ENCODE data around the gene SLC26A6. TPM values are rescaled to one million over a fixed set of nuclear protein-coding genes. Genes with fewer than 3 reads are reported as not detected.

The SLC26A6 gene
- polyA plus RNA-seq, 4 donors, result 14.3 to 74.0 (median 30.4) TPM

- Histone ChIP-seq H3K36me3 (ENCODE audit: control insufficient read depth in 3 of 3, insufficient read depth in 2 of 3, low read depth in 1 of 3, low read length in 3 of 3) (no peaks in the 10 kb centered on the region), H3K4me3 (ENCODE audit: low read depth in 1 of 3, low read length in 3 of 3) (peak overlapping the region; percentile 29 to 65 (median 40)), H3K27me3 (ENCODE audit: control insufficient read depth in 3 of 3, insufficient read depth in 3 of 3, low read length in 3 of 3) (peaks cover 0 to 39% (median 8%) of the 10 kb centered on the region in 3 donors), H3K9me3 (ENCODE audit: control insufficient read depth in 2 of 2, insufficient read depth in 1 of 2, low read depth in 1 of 2, low read length in 1 of 2) (no peaks in the 10 kb centered on the region), H3K4me1 (ENCODE audit: control insufficient read depth in 3 of 3, insufficient read depth in 2 of 3, low read depth in 1 of 3, low read length in 2 of 3) (peaks cover 3 to 21% (median 8%) of the 10 kb centered on the region in 3 donors), H3K27ac (ENCODE audit: low read depth in 1 of 3, low read length in 2 of 3) (peak overlapping the region in 2 of 3 donors; percentile 83 to 88)
- FAIRE-seq (no peak), DNase-seq (peak; percentile 95 to 97)
- 1 to 2% (median 1%) methylated on average over 63 to 66 of the region's 66 CpGs for WGBS, 3 donors
These were observed 28.4 kb upstream of the SLC26A6 start for GRCh38 chr3:48663489-48664312.

- Histone ChIP-seq H3K36me3 (ENCODE audit: control insufficient read depth in 3 of 3, insufficient read depth in 2 of 3, low read depth in 1 of 3, low read length in 3 of 3) (no peaks in the 10 kb centered on the region), H3K27me3 (ENCODE audit: control insufficient read depth in 3 of 3, insufficient read depth in 3 of 3, low read length in 3 of 3) (peaks cover 0 to 40% (median 8%) of the 10 kb centered on the region in 3 donors), H3K4me1 (ENCODE audit: control insufficient read depth in 3 of 3, insufficient read depth in 2 of 3, low read depth in 1 of 3, low read length in 2 of 3) (peaks cover 3 to 21% (median 8%) of the 10 kb centered on the region in 3 donors), H3K4me3 (ENCODE audit: low read depth in 1 of 3, low read length in 3 of 3) (peak within 1 kb of the TSS; percentile 29 to 65 (median 40)), H3K27ac (ENCODE audit: low read depth in 1 of 3, low read length in 2 of 3) (peak within 1 kb of the TSS in 2 of 3 donors; percentile 83 to 88), H3K9me3 (ENCODE audit: control insufficient read depth in 2 of 2, insufficient read depth in 1 of 2, low read depth in 1 of 2, low read length in 1 of 2) (no peaks in the 10 kb centered on the region)
- peak; percentile 51 to 76 for DNase-seq
- no peak for FAIRE-seq
- 0 to 4% (median 2%) methylated on average over 40 to 52 of the region's 52 CpGs for WGBS, 3 donors
These were observed 27.7 kb upstream of the SLC26A6 start, which contains the start of gene CELSR3 for GRCh38 chr3:48662753-48663488. CELSR3 (minus strand) TSS chr3:48662886; CDS start chr3:48662634, 252 bp downstream.

GRCh38 chr3:48662145-48662752, 27.0 kb upstream of the SLC26A6 start:
- Histone ChIP-seq H3K27ac (ENCODE audit: low read depth in 1 of 3, low read length in 2 of 3) (peak overlapping the region in 1 of 3 donors; percentile 28), H3K4me3 (ENCODE audit: low read depth in 1 of 3, low read length in 3 of 3) (peak overlapping the region in 2 of 3 donors; percentile 19 to 40), H3K27me3 (ENCODE audit: control insufficient read depth in 3 of 3, insufficient read depth in 3 of 3, low read length in 3 of 3) (peaks cover 0 to 47% (median 8%) of the 10 kb centered on the region in 3 donors), H3K9me3 (ENCODE audit: control insufficient read depth in 2 of 2, insufficient read depth in 1 of 2, low read depth in 1 of 2, low read length in 1 of 2) (no peaks in the 10 kb centered on the region), H3K36me3 (ENCODE audit: control insufficient read depth in 3 of 3, insufficient read depth in 2 of 3, low read depth in 1 of 3, low read length in 3 of 3) (no peaks in the 10 kb centered on the region), H3K4me1 (ENCODE audit: control insufficient read depth in 3 of 3, insufficient read depth in 2 of 3, low read depth in 1 of 3, low read length in 2 of 3) (peaks cover 3 to 21% (median 8%) of the 10 kb centered on the region in 3 donors)
- no peak for DNase-seq
- WGBS, 3 donors, result 4 to 16% (median 13%) methylated on average over 24 to 46 of the region's 46 CpGs
- no peak for FAIRE-seq

- DNase-seq (peak; percentile 34 to 82), FAIRE-seq (no peak)
- peaks cover 3 to 24% (median 8%) of the 10 kb centered on the region in 3 donors for H3K4me1 ChIP-seq (ENCODE audit: control insufficient read depth in 3 of 3, insufficient read depth in 2 of 3, low read depth in 1 of 3, low read length in 2 of 3)
- peak overlapping the region in 1 of 3 donors; percentile 28 for H3K27ac ChIP-seq (ENCODE audit: low read depth in 1 of 3, low read length in 2 of 3)
- peak overlapping the region in 2 of 3 donors; percentile 28 to 39 for H3K4me3 ChIP-seq (ENCODE audit: low read depth in 1 of 3, low read length in 3 of 3)
- no peaks in the 10 kb centered on the region for H3K36me3 ChIP-seq (ENCODE audit: control insufficient read depth in 3 of 3, insufficient read depth in 2 of 3, low read depth in 1 of 3, low read length in 3 of 3)
- 2 to 6% (median 6%) methylated on average over 63 to 67 of the region's 67 CpGs for WGBS, 3 donors
- no peaks in the 10 kb centered on the region for H3K9me3 ChIP-seq (ENCODE audit: control insufficient read depth in 2 of 2, insufficient read depth in 1 of 2, low read depth in 1 of 2, low read length in 1 of 2)
- peaks cover 0 to 53% (median 8%) of the 10 kb centered on the region in 3 donors for H3K27me3 ChIP-seq (ENCODE audit: control insufficient read depth in 3 of 3, insufficient read depth in 3 of 3, low read length in 3 of 3)
These were observed 26.4 kb upstream of the SLC26A6 start for GRCh38 chr3:48661501-48662144.

- no peaks in the 10 kb centered on the region for H3K9me3 ChIP-seq (ENCODE audit: control insufficient read depth in 2 of 2, insufficient read depth in 1 of 2, low read depth in 1 of 2, low read length in 1 of 2)
- peaks cover 3 to 24% (median 8%) of the 10 kb centered on the region in 3 donors for H3K4me1 ChIP-seq (ENCODE audit: control insufficient read depth in 3 of 3, insufficient read depth in 2 of 3, low read depth in 1 of 3, low read length in 2 of 3)
- H3K4me3 ChIP-seq (ENCODE audit: low read depth in 1 of 3, low read length in 3 of 3), result no peak overlapping the region
- WGBS, 3 donors, result 60 to 66% (median 61%) methylated on average over 61 of the region's 61 CpGs
- no peak for DNase-seq
- H3K27ac ChIP-seq (ENCODE audit: low read depth in 1 of 3, low read length in 2 of 3), result no peak overlapping the region
- FAIRE-seq, result no peak
- no peaks in the 10 kb centered on the region for H3K36me3 ChIP-seq (ENCODE audit: control insufficient read depth in 3 of 3, insufficient read depth in 2 of 3, low read depth in 1 of 3, low read length in 3 of 3)
- H3K27me3 ChIP-seq (ENCODE audit: control insufficient read depth in 3 of 3, insufficient read depth in 3 of 3, low read length in 3 of 3), result peaks cover 0 to 53% (median 8%) of the 10 kb centered on the region in 3 donors
These were observed 25.6 kb upstream of the SLC26A6 start for GRCh38 chr3:48660800-48661400.

GRCh38 chr3:48656841-48657281, 21.6 kb upstream of the SLC26A6 start:
- peaks cover 0 to 3% (median 0%) of the 10 kb centered on the region in 3 donors for H3K36me3 ChIP-seq (ENCODE audit: control insufficient read depth in 3 of 3, insufficient read depth in 2 of 3, low read depth in 1 of 3, low read length in 3 of 3)
- H3K4me1 ChIP-seq (ENCODE audit: control insufficient read depth in 3 of 3, insufficient read depth in 2 of 3, low read depth in 1 of 3, low read length in 2 of 3), result peaks cover 0 to 11% (median 4%) of the 10 kb centered on the region in 3 donors
- H3K9me3 ChIP-seq (ENCODE audit: control insufficient read depth in 2 of 2, insufficient read depth in 1 of 2, low read depth in 1 of 2, low read length in 1 of 2), result no peaks in the 10 kb centered on the region
- peak overlapping the region in 2 of 3 donors; percentile 50 to 52 for H3K4me3 ChIP-seq (ENCODE audit: low read depth in 1 of 3, low read length in 3 of 3)
- peak overlapping the region in 1 of 3 donors; percentile 56 for H3K27ac ChIP-seq (ENCODE audit: low read depth in 1 of 3, low read length in 2 of 3)
- peaks cover 0 to 33% (median under 1%) of the 10 kb centered on the region in 3 donors for H3K27me3 ChIP-seq (ENCODE audit: control insufficient read depth in 3 of 3, insufficient read depth in 3 of 3, low read length in 3 of 3)
- no peak for DNase-seq
- WGBS, 3 donors, result 45 to 57% (median 51%) methylated on average over 41 to 45 of the region's 45 CpGs
- no peak for FAIRE-seq

- peak; percentile 77 to 93 for DNase-seq
- Histone ChIP-seq H3K27ac (ENCODE audit: low read depth in 1 of 3, low read length in 2 of 3) (peak overlapping the region in 1 of 3 donors; percentile 56), H3K36me3 (ENCODE audit: control insufficient read depth in 3 of 3, insufficient read depth in 2 of 3, low read depth in 1 of 3, low read length in 3 of 3) (peaks cover 0 to 7% (median 0%) of the 10 kb centered on the region in 3 donors), H3K9me3 (ENCODE audit: control insufficient read depth in 2 of 2, insufficient read depth in 1 of 2, low read depth in 1 of 2, low read length in 1 of 2) (no peaks in the 10 kb centered on the region), H3K27me3 (ENCODE audit: control insufficient read depth in 3 of 3, insufficient read depth in 3 of 3, low read length in 3 of 3) (peaks cover 0 to 28% (median 0%) of the 10 kb centered on the region in 3 donors), H3K4me1 (ENCODE audit: control insufficient read depth in 3 of 3, insufficient read depth in 2 of 3, low read depth in 1 of 3, low read length in 2 of 3) (peaks cover 0 to 5% (median 1%) of the 10 kb centered on the region in 3 donors), H3K4me3 (ENCODE audit: low read depth in 1 of 3, low read length in 3 of 3) (peak overlapping the region; percentile 19 to 52 (median 50))
- 3 to 4% (median 3%) methylated on average over 52 to 94 of the region's 94 CpGs for WGBS, 3 donors
- FAIRE-seq, result no peak
These were observed 21.0 kb upstream of the SLC26A6 start for GRCh38 chr3:48656061-48656840.

Measured in small intestine (tissue), 7 donors.